Heart left ventricle (tissue), 16 donors: ENCODE measurements around the gene GIGYF1. TPM values are rescaled to one million over a fixed set of nuclear protein-coding genes. Genes with fewer than 3 reads are reported as not detected.
A peak's percentile ranks its signal among the peaks of the same experiment; 100 is the strongest.
"Not testable (repeated sequence)": the region's sequence is repeated elsewhere in the genome, so short reads cannot be mapped to it uniquely, and the experiment has no call there.

Experiments
- ATAC-seq, 4 donors: fragments of 200-7000 bp; cut with Tn5 transposase; one replicate each; pipeline ENCODE4 v1.9.1; 2020 to 2022; ENCODE audit warnings: moderate library complexity in 4 of 4, mild to moderate bottlenecking in 3 of 4, moderate number of reproducible peaks in 1 of 4
- DNase-seq, 5 donors: peaks; one replicate each; pipeline ENCODE4 v3.0.0-alpha.2; 2020
- H3K27ac ChIP-seq, 12 donors: fragments of 200-600 bp; sonication (generic) in 4 of 12; one replicate each; pipeline versions ENCODE4 v1.5.0 to v1.8.0; 2016 to 2022; ENCODE audit warnings: mild to moderate bottlenecking in 2 of 12
- H3K27me3 ChIP-seq, 9 donors: fragments of 200-600 bp; sonication (generic) in 2 of 9; one replicate each; pipeline versions ENCODE4 v1.5.1 to v1.8.0; 2016 to 2022; ENCODE audit warnings: mild to moderate bottlenecking in 3 of 9
- H3K36me3 ChIP-seq, 9 donors: fragments of 200-600 bp; sonication (generic) in 2 of 9; one replicate each; pipeline versions ENCODE4 v1.5.0 to v1.8.0; 2018 to 2022; ENCODE audit warnings: mild to moderate bottlenecking in 2 of 9
- H3K4me1 ChIP-seq, 12 donors: fragments of 200-600 bp; sonication (generic) in 4 of 12; one replicate each; pipeline versions ENCODE4 v1.5.0 to v1.8.0; 2016 to 2022; ENCODE audit warnings: mild to moderate bottlenecking in 3 of 12
- H3K4me3 ChIP-seq, 12 donors: fragments of 200-600 bp; sonication (generic) in 4 of 12; one replicate each; pipeline versions ENCODE4 v1.5.0 to v1.8.0; 2017 to 2022; ENCODE audit warnings: mild to moderate bottlenecking in 9 of 12, moderate library complexity in 4 of 12
- H3K9me3 ChIP-seq, 12 donors: fragments of 200-600 bp; sonication (generic) in 4 of 12; one replicate each; pipeline versions ENCODE4 v1.5.0 to v1.8.0; 2016 to 2022; ENCODE audit warnings: mild to moderate bottlenecking in 1 of 12
- POLR2A ChIP-seq, 2 donors: fragments of 450-650 bp; IDR thresholded peaks; one replicate each; pipeline ENCODE4 v1.6.1; 2017; ENCODE audit warnings: antibody characterized with exemption in 2 of 2, mild to moderate bottlenecking in 2 of 2, moderate library complexity in 2 of 2
- WGBS, 4 donors: extraction: QIAGEN DNeasy Blood & Tissue Kit in 2 of 4; methylation state at CpG; one replicate each; pipeline versions ENCODE4 v1.1.5 to v1.1.7; 2013 to 2018; 5-methylcytosine and 5-hydroxymethylcytosine counted together
- intact Hi-C, 10 donors: fragments of 100-400 bp; cut with DNase I; formaldehyde crosslinking; loops; one replicate each; pipeline versions ENCODE4 v1.11.1 to v1.14.2; 2022
- polyA plus RNA-seq, 2 donors: library from polyadenylated mRNA; stranded (reverse); fragments of 200-250 nt; gene quantifications; one replicate each; pipeline ENCODE4 v1.2.3, GENCODE V29; 2013
- total RNA-seq, 9 donors: library from RNA; depleted of rRNA in 2 of 9; stranded (reverse); fragments of >200 nt in 2 of 9; fragmentation: NEBNext Ultra II Directional in 3 of 9; extraction: Animal tissue kit (Norgen Biotek cat#: 25700) in 3 of 9; gene quantifications; one replicate each; pipeline versions ENCODE4 v1.1.0 to v1.2.4, GENCODE V29; 2016 to 2023
- TF ChIP-seq, protein P1 (sequence below), 12 donors: fragments of 200-600 bp; sonication (generic) in 4 of 12; IDR thresholded peaks; one replicate each; pipeline versions ENCODE4 v1.5.0 to v1.8.0; 2018 to 2022; ENCODE audit warnings: antibody characterized with exemption in 12 of 12, mild to moderate bottlenecking in 5 of 12
- donor health status: ischemic (EF 13 %, LVEDD 7.1; RV severe dilation, severe dysfunction).
- donor health status: healthy with polysubstance abuse.
- donor health status: DM: no; HTN: yes; CAD: no.
- donor health status: DM: no; HTN: no; CAD: no.
- donor health status: ischemic (EF 25% LVEDD 6.9; RV normal size, moderate dysfunction).
- donor health status: ischemic (EF 25% LVEDD 5.7; RV mildly dilated, moderate dysfunction).
- donor health status: healthy.
- donor health status: DM: yes; HTN: yes; CAD: no.
- donor health status: ischemic (EF 35%, LVEDD 5.7; RV mildly dilated, moderate dysfunction).
- donor health status: nonischemic (EF 11% LVEDD 7.7; RV severe dilation, severe dysfunction).
- donor health status: DM: yes; HTN: yes; CAD: no.
- donor health status: PGD.
- donor health status: ischemic (EF 29% LVEDD 5.4; RV normal size, mild dysfunction).
- donor health status: nonischemic (EF 23%, LVEDD 6.1; RV moderate dilation, normal function).

GIGYF1 gene
- total and polyA plus RNA-seq, 11 donors = 12.9 to 31.7 (median 23.2) TPM

DNA sequence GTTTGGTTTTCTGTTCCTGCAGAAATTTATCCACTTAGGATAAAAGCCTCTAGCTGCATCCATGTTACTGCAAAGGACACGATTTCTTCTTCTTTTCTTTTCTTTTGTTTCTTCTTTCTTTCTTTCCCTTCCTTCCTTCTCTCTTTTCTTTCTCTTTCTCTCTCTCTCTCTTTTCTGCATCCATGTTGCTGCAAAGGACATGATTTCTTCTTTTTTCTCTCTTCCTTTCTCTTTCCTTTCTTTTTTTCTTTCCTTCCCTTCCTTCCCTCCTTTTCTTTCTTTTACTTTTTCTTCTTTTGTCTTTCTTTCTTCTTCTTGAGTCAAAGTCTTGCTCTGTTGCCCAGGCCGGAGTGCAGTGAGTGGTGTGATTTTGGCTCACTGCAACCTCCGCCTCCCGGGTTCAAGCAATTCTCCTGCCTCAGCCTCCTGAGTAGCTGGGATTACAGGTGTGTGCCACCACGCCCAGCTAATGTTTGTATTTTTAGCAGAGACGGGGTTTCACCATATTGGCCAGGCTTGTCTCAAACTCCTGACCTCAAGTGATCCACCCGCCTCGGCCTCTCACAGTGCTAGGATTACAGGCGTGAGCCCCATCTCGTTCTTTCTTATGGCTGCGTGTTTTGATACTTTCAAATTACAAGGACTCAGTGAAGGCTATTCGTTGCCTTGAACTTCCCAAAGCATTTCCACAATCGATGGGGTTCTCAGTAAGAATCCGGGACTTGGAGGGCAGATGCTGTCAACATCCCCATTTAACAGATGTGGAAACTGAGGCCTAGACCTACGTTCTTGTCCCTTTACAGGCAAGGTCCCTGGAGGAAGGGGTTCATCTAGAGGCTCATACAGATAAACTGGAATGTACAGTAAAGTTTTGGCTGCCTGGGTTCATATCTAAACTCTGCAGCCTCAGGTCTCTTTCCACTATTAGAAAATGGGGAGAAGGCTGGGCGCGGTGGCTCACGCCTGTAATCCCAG is 22.4 kb downstream of the GIGYF1 start:
- TF ChIP-seq, protein P1, sequence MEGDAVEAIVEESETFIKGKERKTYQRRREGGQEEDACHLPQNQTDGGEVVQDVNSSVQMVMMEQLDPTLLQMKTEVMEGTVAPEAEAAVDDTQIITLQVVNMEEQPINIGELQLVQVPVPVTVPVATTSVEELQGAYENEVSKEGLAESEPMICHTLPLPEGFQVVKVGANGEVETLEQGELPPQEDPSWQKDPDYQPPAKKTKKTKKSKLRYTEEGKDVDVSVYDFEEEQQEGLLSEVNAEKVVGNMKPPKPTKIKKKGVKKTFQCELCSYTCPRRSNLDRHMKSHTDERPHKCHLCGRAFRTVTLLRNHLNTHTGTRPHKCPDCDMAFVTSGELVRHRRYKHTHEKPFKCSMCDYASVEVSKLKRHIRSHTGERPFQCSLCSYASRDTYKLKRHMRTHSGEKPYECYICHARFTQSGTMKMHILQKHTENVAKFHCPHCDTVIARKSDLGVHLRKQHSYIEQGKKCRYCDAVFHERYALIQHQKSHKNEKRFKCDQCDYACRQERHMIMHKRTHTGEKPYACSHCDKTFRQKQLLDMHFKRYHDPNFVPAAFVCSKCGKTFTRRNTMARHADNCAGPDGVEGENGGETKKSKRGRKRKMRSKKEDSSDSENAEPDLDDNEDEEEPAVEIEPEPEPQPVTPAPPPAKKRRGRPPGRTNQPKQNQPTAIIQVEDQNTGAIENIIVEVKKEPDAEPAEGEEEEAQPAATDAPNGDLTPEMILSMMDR (IDR thresholded peaks at IDR 0.05) = no peak
- no peak for TF ChIP-seq POLR2A (IDR thresholded peaks at IDR 0.05)
- WGBS, 4 donors = 91 to 93% (median 92%) methylated on average over 18 of the region's 18 CpGs
- no peak overlapping the region for H3K27ac ChIP-seq
- no peak for ATAC-seq
- peaks cover 0 to 5% (median 3%) of the 10 kb centered on the region in 9 donors for H3K36me3 ChIP-seq
- intact Hi-C loops = loop anchor here in 4 of 10 donors (2.0 to 10.0 kb wide), 5 partner anchors 44 to 87 kb away; partner anchors contain the start of genes FBXO24 (in 3 of the 4), LRCH4 (in 3 of the 4) and MOSPD3 (in 2 of the 4)
- no peak overlapping the region for H3K4me3 ChIP-seq
- DNase-seq = no peak
- no peaks in the 10 kb centered on the region for H3K27me3 ChIP-seq
- peaks cover 0 to 23% (median 10%) of the 10 kb centered on the region in 12 donors for H3K4me1 ChIP-seq
- H3K9me3 ChIP-seq = no peaks in the 10 kb centered on the region

DNA sequence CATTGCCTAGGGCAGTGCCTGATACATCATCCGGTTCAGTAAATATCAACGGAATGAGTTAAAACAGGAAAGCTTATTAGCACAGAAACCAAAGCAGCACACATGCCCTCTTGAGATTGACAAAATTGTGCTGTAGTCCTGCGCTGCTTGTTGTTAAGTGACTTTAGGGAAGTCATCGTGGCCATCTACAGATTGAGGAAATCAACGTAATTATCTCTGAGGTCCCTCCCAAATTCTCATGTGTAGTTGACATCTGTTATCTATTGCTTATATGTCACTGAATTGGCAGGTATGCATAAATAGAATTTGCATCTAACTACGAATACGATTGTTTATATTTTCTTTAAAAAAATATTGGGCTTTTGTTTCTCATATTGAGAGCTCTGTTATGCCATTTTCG is 24.0 kb downstream of the GIGYF1 start:
- TF ChIP-seq, protein P1 (IDR thresholded peaks at IDR 0.05) = no peak
- TF ChIP-seq POLR2A (IDR thresholded peaks at IDR 0.05) = no peak
- H3K27me3 ChIP-seq = no peaks in the 10 kb centered on the region
- no peak overlapping the region for H3K4me3 ChIP-seq
- no peak overlapping the region for H3K27ac ChIP-seq
- ATAC-seq (no peak), DNase-seq (no peak)
- no peaks in the 10 kb centered on the region for H3K36me3 ChIP-seq
- intact Hi-C loops = loop anchor here in 5 of 10 donors (1.0 to 10.0 kb wide), 5 partner anchors 43 to 85 kb away; partner anchors contain the start of genes FBXO24 (in 2 of the 5), LRCH4 (in 2 of the 5) and MOSPD3 (in 2 of the 5)
- no peaks in the 10 kb centered on the region for H3K9me3 ChIP-seq
- peaks cover 0 to 9% (median 0%) of the 10 kb centered on the region in 12 donors for H3K4me1 ChIP-seq
- 72 to 74% (median 72%) methylated on average over 8 of the region's 8 CpGs for WGBS, 4 donors

DNA sequence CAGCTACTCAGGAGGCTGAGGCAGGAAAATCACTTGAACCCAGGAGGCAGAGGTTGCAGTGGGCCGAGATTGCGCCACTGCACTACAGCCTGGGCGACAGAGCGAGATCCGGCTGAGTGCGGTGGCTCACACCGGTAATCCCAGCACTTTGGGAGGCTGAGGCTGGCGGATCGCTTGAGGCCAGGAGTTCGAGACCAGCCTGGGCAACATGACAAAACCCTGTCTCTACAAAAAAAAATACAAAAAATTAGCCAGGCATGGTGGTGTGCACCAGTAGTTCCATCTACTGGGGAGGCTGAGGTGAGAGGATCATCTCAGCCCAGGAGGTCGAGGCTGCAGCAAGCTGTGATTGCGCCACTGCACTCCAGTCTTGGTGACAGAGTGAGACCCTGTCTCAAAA is 24.9 kb downstream of the GIGYF1 start:
- not testable (repeated sequence) for H3K4me3 ChIP-seq, H3K27ac ChIP-seq, H3K36me3 ChIP-seq, H3K9me3 ChIP-seq, ATAC-seq, H3K4me1 ChIP-seq, H3K27me3 ChIP-seq
- DNase-seq = peak in 1 of 5 donors; percentile 20
- 93 to 96% (median 95%) methylated on average over 12 of the region's 12 CpGs for WGBS, 4 donors
- intact Hi-C loops = loop anchor here in 2 of 10 donors (1.0 to 5.0 kb wide), 2 partner anchors 14 to 42 kb away; no protein-coding TSS in a partner anchor

DNA sequence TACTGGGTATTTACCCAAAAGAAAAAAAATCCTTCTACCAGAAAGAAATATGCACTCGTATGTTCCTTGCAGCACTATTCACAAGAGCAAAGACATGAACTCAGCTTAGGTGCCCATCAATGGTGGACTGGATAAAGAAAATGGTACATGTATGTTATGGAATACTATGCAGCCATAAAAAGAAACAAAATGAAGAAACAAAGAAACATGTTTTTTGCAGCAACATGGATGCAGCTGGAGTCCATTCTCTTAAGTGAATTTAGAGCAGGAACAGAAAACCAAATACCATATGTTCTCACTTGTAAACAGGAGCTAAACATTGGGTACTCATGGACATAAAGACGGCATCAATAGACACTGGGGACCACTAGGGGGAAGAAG is 26.0 kb downstream of the GIGYF1 start:
- 80 to 90% (median 88%) methylated on average over 2 of the region's 2 CpGs for WGBS, 4 donors
- no peak overlapping the region for H3K27ac ChIP-seq
- intact Hi-C loops = loop anchor here in 1 of 10 donors (5.0 kb wide), 1 partner anchor 41 kb away; no protein-coding TSS in a partner anchor

More for the DNA sequence above, 26.0 kb downstream of the GIGYF1 start:
- Histone ChIP-seq H3K27me3 (no peaks in the 10 kb centered on the region), H3K4me3 (no peak overlapping the region), H3K36me3 (no peaks in the 10 kb centered on the region), H3K4me1 (peaks cover 0 to 6% (median 0%) of the 10 kb centered on the region in 12 donors), H3K9me3 (no peaks in the 10 kb centered on the region)
- ATAC-seq (no peak), DNase-seq (no peak)
- TF ChIP-seq, protein P1 (IDR thresholded peaks at IDR 0.05) = no peak
